HEK293 (cell line): ENCODE results near the gene UBR4.

Experiments used
- CTCF ChIA-PET: fragments of 350-600 bp; formaldehyde crosslinking; extraction: SDS; loops from one replicate; lab custom pipeline; 2021; ENCODE audit warnings: antibody characterized with exemption; lab: Yijun Ruan, JAX
- POLR2A ChIA-PET: fragments of 300-600 bp; formaldehyde crosslinking; extraction: SDS; loops from one replicate; lab custom pipeline; 2020; ENCODE audit warnings: antibody characterized with exemption, inconsistent platforms; lab: Yijun Ruan, JAX
- H3K27ac ChIP-seq: fragments of 200-500 bp; sonication (Bioruptor generic); 2 replicates; pipeline ENCODE4 v1.5.1; 2014; ENCODE audit warnings: low read depth, low read length, control low read depth, inconsistent platforms; ENCODE audit errors: extremely low read depth
- H3K36me3 ChIP-seq, 2 experiments: fragments of 200-500 bp in 1 of 2; sonication (Bioruptor generic) in 1 of 2; 1 replicate in 1 of 2; 2 replicates in 1 of 2; pipeline ENCODE4 v1.5.1; 2014 to 2017; ENCODE audit warnings: inconsistent platforms in 2 of 2, low read length in 2 of 2; ENCODE audit not compliant: control insufficient read depth in 2 of 2, insufficient read depth in 1 of 2
- H3K4me1 ChIP-seq: fragments of 200-500 bp; sonication (Bioruptor generic); 2 replicates; pipeline ENCODE4 v1.5.1; 2014; ENCODE audit warnings: mild to moderate bottlenecking, low read length, inconsistent platforms; ENCODE audit not compliant: control insufficient read depth, insufficient read depth
- H3K4me3 ChIP-seq: 2 replicates; pipeline ENCODE4 v1.5.1; 2011; ENCODE audit warnings: low read depth, mild to moderate bottlenecking, control low read depth, low read length, moderate library complexity
- H3K9me3 ChIP-seq: fragments of 200-500 bp; sonication (Bioruptor generic); 2 replicates; pipeline ENCODE4 v1.5.1; 2014; ENCODE audit warnings: low read depth, low read length, inconsistent platforms; ENCODE audit not compliant: control insufficient read depth, insufficient read depth
- AEBP2 ChIP-seq: fragments of 450-650 bp; formaldehyde crosslinking; IDR thresholded peaks from 2 replicates; pipeline ENCODE4 v1.5.1; 2016; ENCODE audit warnings: missing biosample characterization, missing genetic modification characterization, borderline replicate concordance
- CTCF ChIP-seq: fragments of 450-650 bp; formaldehyde crosslinking; IDR thresholded peaks from 2 replicates; pipeline ENCODE4 v1.5.1; 2016; ENCODE audit warnings: missing biosample characterization, missing genetic modification characterization
- GLIS2 ChIP-seq: fragments of 450-650 bp; formaldehyde crosslinking; IDR thresholded peaks from 2 replicates; pipeline ENCODE4 v1.5.1; 2016; ENCODE audit warnings: missing biosample characterization, missing genetic modification characterization
- HOXD13 ChIP-seq: sonication (generic); formaldehyde crosslinking; IDR thresholded peaks from 2 replicates; pipeline ENCODE4 v1.8.0; 2022; ENCODE audit warnings: missing genetic modification reagents, borderline replicate concordance
- IKZF3 ChIP-seq: fragments of 450-650 bp; IDR thresholded peaks from 2 replicates; pipeline ENCODE4 v1.5.0; 2018; ENCODE audit warnings: missing biosample characterization, mild to moderate bottlenecking, missing genetic modification characterization, moderate library complexity
- TSHZ1 ChIP-seq: fragments of 450-650 bp; formaldehyde crosslinking; IDR thresholded peaks from 2 replicates; pipeline ENCODE4 v1.5.1; 2016; ENCODE audit warnings: missing biosample characterization, missing genetic modification characterization, borderline replicate concordance
- ZBTB10 ChIP-seq: fragments of 450-650 bp; formaldehyde crosslinking; IDR thresholded peaks from 2 replicates; pipeline ENCODE4 v1.5.1; 2016; ENCODE audit warnings: missing biosample characterization, missing genetic modification characterization
- ZFP69B ChIP-seq: fragments of 450-650 bp; formaldehyde crosslinking; IDR thresholded peaks from 2 replicates; pipeline ENCODE4 v1.5.1; 2016; ENCODE audit warnings: missing biosample characterization, missing genetic modification characterization
- ZIC2 ChIP-seq: fragments of 450-650 bp; formaldehyde crosslinking; IDR thresholded peaks from 2 replicates; pipeline ENCODE4 v1.5.1; 2016; ENCODE audit warnings: missing biosample characterization, missing genetic modification characterization
- ZNF10 ChIP-seq: fragments of 450-650 bp; formaldehyde crosslinking; IDR thresholded peaks from 2 replicates; pipeline ENCODE4 v1.5.1; 2017; ENCODE audit warnings: missing biosample characterization, missing genetic modification characterization
- ZNF2 ChIP-seq: fragments of 450-650 bp; formaldehyde crosslinking; IDR thresholded peaks from 2 replicates; pipeline ENCODE4 v1.5.1; 2016; ENCODE audit warnings: missing biosample characterization, missing genetic modification characterization
- ZNF248 ChIP-seq: fragments of 450-650 bp; formaldehyde crosslinking; IDR thresholded peaks from 2 replicates; pipeline ENCODE4 v1.5.1; 2017; ENCODE audit warnings: missing biosample characterization, missing genetic modification characterization
- ZNF544 ChIP-seq: fragments of 450-650 bp; formaldehyde crosslinking; IDR thresholded peaks from 2 replicates; pipeline ENCODE4 v1.5.0; 2017; ENCODE audit warnings: missing biosample characterization, missing genetic modification characterization
- ZNF560 ChIP-seq: fragments of 450-650 bp; formaldehyde crosslinking; IDR thresholded peaks from 2 replicates; pipeline ENCODE4 v1.5.1; 2017; ENCODE audit warnings: missing biosample characterization, missing genetic modification characterization, borderline replicate concordance
- ZNF561 ChIP-seq: fragments of 450-650 bp; IDR thresholded peaks from 2 replicates; pipeline ENCODE4 v1.5.1; 2018; ENCODE audit warnings: missing biosample characterization, missing genetic modification characterization, borderline replicate concordance
- ZNF585B ChIP-seq: fragments of 450-650 bp; formaldehyde crosslinking; IDR thresholded peaks from 2 replicates; pipeline ENCODE4 v1.5.1; 2016; ENCODE audit warnings: missing biosample characterization, missing genetic modification characterization
- ZNF629 ChIP-seq: fragments of 450-650 bp; formaldehyde crosslinking; IDR thresholded peaks from 2 replicates; pipeline ENCODE4 v1.5.1; 2017; ENCODE audit warnings: missing biosample characterization, missing genetic modification characterization
- ZNF704 ChIP-seq: fragments of 450-650 bp; formaldehyde crosslinking; IDR thresholded peaks from 2 replicates; pipeline ENCODE4 v1.5.1; 2016; ENCODE audit warnings: missing biosample characterization, missing genetic modification characterization

The UBR4 gene

GRCh38 chr1:19091196-19091953 lies 118.7 kb downstream of the UBR4 start:
- Histone ChIP-seq H3K27ac (no peak overlapping the region), H3K9me3 (no peaks in the 10 kb centered on the region), H3K36me3 (peaks cover 25 to 100% of the 10 kb centered on the region in 2 experiments), H3K4me3 (no peak overlapping the region), H3K4me1 (no peaks in the 10 kb centered on the region)
- CTCF ChIA-PET: interaction anchor here (0.7 to 10.8 kb wide), 2 partner anchors 8 to 178 kb away, joined by 3 to 102 read pairs; no protein-coding TSS in a partner anchor
- POLR2A ChIA-PET: no interaction called here
- TF ChIP-seq ZNF248 (no peak), TSHZ1 (tag by site-specific recombination) (no peak), ZNF704 (tag by site-specific recombination) (no peak), ZNF561 (tag by site-specific recombination) (no peak), ZNF585B (tag by site-specific recombination) (no peak), ZBTB10 (tag by site-specific recombination) (no peak), CTCF (tag by site-specific recombination) (no peak), ZNF629 (tag by site-specific recombination) (no peak), ZNF544 (tag by site-specific recombination) (no peak)
- TF ChIP-seq, all 188 proteins: peak for 0

GRCh38 chr1:19089524-19089923 lies 120.5 kb downstream of the UBR4 start:
- H3K36me3 ChIP-seq: peaks cover 15 to 99% of the 10 kb centered on the region in 2 experiments
- H3K9me3 ChIP-seq: no peaks in the 10 kb centered on the region
- ChIA-PET POLR2A (interaction anchor here (1.1 kb wide), 1 partner anchor 187 kb away, joined by 3 read pairs; the partner anchor contains the start of gene ALDH4A1), CTCF (interaction anchor here (0.5 to 10.8 kb wide), 5 partner anchors 176 to 666 kb away, joined by 3 to 102 read pairs (median 5); no protein-coding TSS in a partner anchor)
- TF ChIP-seq AEBP2 (tag by site-specific recombination) (no peak), ZFP69B (tag by site-specific recombination) (no peak), ZNF2 (no peak), IKZF3 (tag by site-specific recombination) (no peak), ZNF248 (no peak), GLIS2 (tag by site-specific recombination) (no peak), HOXD13 (CRISPR knock-in tag) (no peak), ZNF560 (tag by site-specific recombination) (no peak), ZNF561 (tag by site-specific recombination) (no peak), ZIC2 (no peak), ZNF10 (tag by site-specific recombination) (no peak)
- no peak overlapping the region for H3K4me3 ChIP-seq
- H3K27ac ChIP-seq: no peak overlapping the region
- no peaks in the 10 kb centered on the region for H3K4me1 ChIP-seq
